CD4-positive, alpha-beta T cell (primary cell): ENCODE results near the gene NADK. TPM values are rescaled to one million over a fixed set of nuclear protein-coding genes. Genes with fewer than 3 reads are reported as not detected.
A peak's percentile ranks its signal among the peaks of the same experiment; 100 is the strongest.

Source experiments
- ATAC-seq: fragments of 200-7000 bp; cut with Tn5 transposase; one replicate; pipeline ENCODE4 v1.10.0; 2022; ENCODE audit warnings: mild to moderate bottlenecking; ENCODE audit not compliant: poor library complexity
- CTCF ChIA-PET: fragments of 350-600 bp; sonication (Branson Sonifier 250); formaldehyde crosslinking; loops from one replicate; lab custom pipeline; 2021; ENCODE audit warnings: antibody characterized with exemption, inconsistent platforms; lab: Charles Lee
- POLR2A ChIA-PET: fragments of 350-600 bp; sonication (Branson Sonifier 250); formaldehyde crosslinking; loops from one replicate; lab custom pipeline; 2021; ENCODE audit warnings: antibody characterized with exemption, inconsistent platforms; lab: Charles Lee
- DNase-seq, 14 experiments: peaks; one replicate each; pipeline ENCODE4 v3.0.0-alpha.2; 2013 to 2020; ENCODE audit warnings: mixed read lengths in 2 of 14
- H3K27ac ChIP-seq, 2 donors: one replicate each; pipeline versions ENCODE4 v1.5.1 to v1.7.0; 2013; ENCODE audit warnings: low read length in 2 of 2, low read depth in 1 of 2, mild to moderate bottlenecking in 1 of 2
- H3K27me3 ChIP-seq, 2 experiments: 1 replicate in 1 of 2; 2 replicates in 1 of 2; pipeline versions ENCODE4 v1.6.1 to v1.7.0; 2013; ENCODE audit warnings: low read length in 2 of 2, control low read depth in 1 of 2, mild to moderate bottlenecking in 1 of 2, moderate library complexity in 1 of 2; ENCODE audit not compliant: insufficient read depth in 2 of 2, control insufficient read depth in 1 of 2
- H3K36me3 ChIP-seq: one replicate; pipeline ENCODE4 v1.6.1; 2013; ENCODE audit warnings: low read length, control low read depth; ENCODE audit not compliant: insufficient read depth
- H3K4me1 ChIP-seq: one replicate; pipeline ENCODE4 v1.6.1; 2013; ENCODE audit warnings: low read length, control low read depth; ENCODE audit not compliant: insufficient read depth
- H3K4me3 ChIP-seq: one replicate; pipeline ENCODE4 v1.5.1; 2013; ENCODE audit warnings: mild to moderate bottlenecking, low read length, moderate library complexity
- H3K9me3 ChIP-seq, 2 experiments: 1 replicate in 1 of 2; 2 replicates in 1 of 2; pipeline versions ENCODE4 v1.6.1 to v1.7.0; 2013; ENCODE audit warnings: low read length in 2 of 2, mild to moderate bottlenecking in 2 of 2, control low read depth in 1 of 2, moderate library complexity in 1 of 2; ENCODE audit not compliant: control insufficient read depth in 1 of 2, insufficient read depth in 1 of 2
- H3K27ac Mint-ChIP-seq: one replicate; pipeline ENCODE4 v1.8.0; 2020; ENCODE audit warnings: mixed read lengths
- H3K27me3 Mint-ChIP-seq: one replicate; pipeline ENCODE4 v1.8.0; 2021; ENCODE audit warnings: mixed read lengths
- H3K36me3 Mint-ChIP-seq: one replicate; pipeline ENCODE4 v1.8.0; 2021; ENCODE audit warnings: low read depth, mixed read lengths
- H3K4me1 Mint-ChIP-seq: one replicate; pipeline ENCODE4 v1.8.0; 2021; ENCODE audit warnings: low read depth, mixed read lengths
- H3K4me3 Mint-ChIP-seq: one replicate; pipeline ENCODE4 v1.8.0; 2020; ENCODE audit warnings: mild to moderate bottlenecking, mixed read lengths
- H3K9me3 Mint-ChIP-seq: one replicate; pipeline ENCODE4 v1.8.0; 2020; ENCODE audit warnings: mixed read lengths
- CTCF ChIP-seq: fragments of 200-600 bp; IDR thresholded peaks from one replicate; pipeline ENCODE4 v1.8.0; 2022; ENCODE audit warnings: antibody characterized with exemption, mild to moderate bottlenecking
- intact Hi-C, 2 experiments: fragments of 100-400 bp; cut with DNase I in 1 of 2; cut with micrococcal nuclease in 1 of 2; formaldehyde crosslinking; loops; one replicate each; pipeline versions ENCODE4 v1.15.1 to v1.9.0; 2023 to 2025; cut with DNase I, micrococcal nuclease
- total RNA-seq, 174 experiments: library from RNA in 2 of 174; stranded (reverse) in 2 of 174; gene quantifications; one replicate each; pipeline ENCODE4 v1.2.3 and lab custom pipeline; 2021 to 2026

NADK gene
- total RNA-seq, 2 experiments from 2014 or later = 19.9 to 25.1 TPM

GRCh38 chr1:1757422-1758058, 20.7 kb downstream of the NADK start:
- Histone ChIP-seq H3K36me3 (peaks cover 78% of the 10 kb centered on the region), H3K4me3 (no peak overlapping the region), H3K9me3 (no peaks in the 10 kb centered on the region), H3K27ac (no peak overlapping the region), H3K27me3 (no peaks in the 10 kb centered on the region), H3K4me1 (no peaks in the 10 kb centered on the region)
- peaks cover 28% of the 10 kb centered on the region for H3K36me3 Mint-ChIP-seq
- no peak for TF ChIP-seq CTCF
- ATAC-seq = no peak
- peak in 1 of 14 experiments; percentile 27 for DNase-seq
- intact Hi-C loops = loop anchor here in 1 of 2 experiments (5.0 kb wide), 1 partner anchor 150 kb away; no protein-coding TSS in a partner anchor
- H3K27ac Mint-ChIP-seq = no peak overlapping the region
- H3K4me3 Mint-ChIP-seq = no peak overlapping the region
- CTCF ChIA-PET = no interaction called here
- H3K27me3 Mint-ChIP-seq = no peaks in the 10 kb centered on the region
- H3K9me3 Mint-ChIP-seq = no peaks in the 10 kb centered on the region
- H3K4me1 Mint-ChIP-seq = no peaks in the 10 kb centered on the region
- POLR2A ChIA-PET = no interaction called here

GRCh38 chr1:1756661-1757421, 21.4 kb downstream of the NADK start:
- Mint-ChIP-seq H3K4me3 (no peak overlapping the region), H3K27me3 (no peaks in the 10 kb centered on the region), H3K36me3 (peaks cover 32% of the 10 kb centered on the region), H3K4me1 (no peaks in the 10 kb centered on the region), H3K27ac (no peak overlapping the region), H3K9me3 (no peaks in the 10 kb centered on the region)
- Histone ChIP-seq H3K9me3 (no peaks in the 10 kb centered on the region), H3K27ac (no peak overlapping the region), H3K36me3 (peaks cover 71% of the 10 kb centered on the region), H3K4me3 (no peak overlapping the region), H3K4me1 (no peaks in the 10 kb centered on the region), H3K27me3 (no peaks in the 10 kb centered on the region)
- CTCF ChIA-PET = no interaction called here
- POLR2A ChIA-PET = no interaction called here
- TF ChIP-seq CTCF = no peak
- DNase-seq (no peak), ATAC-seq (no peak)
- intact Hi-C loops = loop anchor here in 1 of 2 experiments (5.0 kb wide), 1 partner anchor 150 kb away; no protein-coding TSS in a partner anchor

GRCh38 chr1:1755852-1756251, 22.4 kb downstream of the NADK start:
- Histone ChIP-seq H3K4me1 (no peaks in the 10 kb centered on the region), H3K36me3 (peaks cover 61% of the 10 kb centered on the region), H3K27ac (no peak overlapping the region), H3K27me3 (no peaks in the 10 kb centered on the region), H3K4me3 (no peak overlapping the region), H3K9me3 (no peaks in the 10 kb centered on the region)
- intact Hi-C loops = loop anchor here in 1 of 2 experiments (5.0 kb wide), 1 partner anchor 151 kb away; no protein-coding TSS in a partner anchor
- ATAC-seq (no peak), DNase-seq (no peak)
- Mint-ChIP-seq H3K27me3 (no peaks in the 10 kb centered on the region), H3K27ac (no peak overlapping the region), H3K36me3 (peaks cover 22% of the 10 kb centered on the region), H3K4me3 (no peak overlapping the region), H3K9me3 (no peaks in the 10 kb centered on the region), H3K4me1 (no peaks in the 10 kb centered on the region)
- ChIA-PET CTCF (no interaction called here), POLR2A (no interaction called here)
- no peak for TF ChIP-seq CTCF
